Skin of body (tissue), 2 donors: ENCODE results near the gene SRMS. TPM values are rescaled to one million over a fixed set of nuclear protein-coding genes. Genes with fewer than 3 reads are reported as not detected.
"Not testable (repeated sequence)": the region's sequence is repeated elsewhere in the genome, so short reads cannot be mapped to it uniquely, and the experiment has no call there.

Experiments
- DNase-seq: peaks from one replicate; lab custom pipeline; 2025; lab: John Stamatoyannopoulos, UW
- total RNA-seq: library from RNA; depleted of rRNA; stranded (reverse); fragments of >200 nt; gene quantifications from one replicate; pipeline ENCODE4 v1.2.3, GENCODE V29; 2014

SRMS gene
- total RNA-seq, 1 donor from 2014 or later, result 1.1 TPM

GRCh38 chr20:63566395-63567135, 19.0 kb upstream of the SRMS start:
- DNase-seq, result no peak

- DNase-seq, result no peak
Measured at GRCh38 chr20:63565699-63566335, 18.3 kb upstream of the SRMS start.

GRCh38 chr20:63565021-63565698, 17.6 kb upstream of the SRMS start:
- no peak for DNase-seq

GRCh38 chr20:63564036-63564810, 16.7 kb upstream of the SRMS start:
- DNase-seq, result no peak

- no peak for DNase-seq
Measured at GRCh38 chr20:63563225-63563935, 15.8 kb upstream of the SRMS start.

GRCh38 chr20:63562461-63563224, 15.1 kb upstream of the SRMS start:
- no peak for DNase-seq

GRCh38 chr20:63561624-63562396, 14.3 kb upstream of the SRMS start:
- no peak for DNase-seq

GRCh38 chr20:63560856-63561609, 13.5 kb upstream of the SRMS start:
- DNase-seq, result no peak

- no peak for DNase-seq
Measured at GRCh38 chr20:63560333-63560805, 12.8 kb upstream of the SRMS start.

- not testable (repeated sequence) for DNase-seq
Measured at GRCh38 chr20:63559485-63560332, 12.2 kb upstream of the SRMS start.

- DNase-seq, result no peak
Measured at GRCh38 chr20:63558804-63559484, 11.4 kb upstream of the SRMS start.

GRCh38 chr20:63557481-63557891, 9.9 kb upstream of the SRMS start:
- no peak for DNase-seq

GRCh38 chr20:63556873-63557478, 9.4 kb upstream of the SRMS start:
- DNase-seq, result no peak

- DNase-seq, result no peak
Measured at GRCh38 chr20:63555661-63556381, 8.3 kb upstream of the SRMS start.

GRCh38 chr20:63554361-63555278, 7.1 kb upstream of the SRMS start:
- no peak for DNase-seq
